K562 (cell line): ENCODE results near the gene PCDHA11. TPM values are rescaled to one million over a fixed set of nuclear protein-coding genes. Genes with fewer than 3 reads are reported as not detected.
A peak's percentile ranks its signal among the peaks of the same experiment; 100 is the strongest.

Source experiments
- ATAC-seq: fragments of 200-7000 bp; cut with Tn5 transposase; 3 replicates; pipeline ENCODE4 v1.9.1; 2020; ENCODE audit warnings: moderate library complexity
- BruUV-seq: library from RNA; stranded (reverse); fragments of 400-500 nt; replicated peaks from 2 replicates; lab custom pipeline; 2021; lab: Mats Ljungman, UMichigan
- CTCF ChIA-PET: fragments of 300-600 bp; formaldehyde crosslinking; extraction: SDS; loops from one replicate; lab custom pipeline; 2021; ENCODE audit warnings: low intra/inter-chr PET ratio; lab: Yijun Ruan, JAX
- POLR2A ChIA-PET: fragments of 300-600, 350-650 bp; sonication (Branson Sonifier 250); formaldehyde crosslinking; extraction: SDS; loops from one replicate; lab custom pipeline; 2021; ENCODE audit warnings: antibody characterized with exemption, inconsistent platforms; lab: Yijun Ruan, JAX
- DNase-seq, 4 experiments: peaks; one replicate each; pipeline versions ENCODE4 v3.0.0 to v3.0.0-alpha.2; 2011 to 2018; ENCODE audit warnings: low spot score in 3 of 4, mixed read lengths in 3 of 4; ENCODE audit errors: extremely low read depth in 1 of 4
- FAIRE-seq: peaks from 2 replicates; lab custom pipeline; 2011; peaks lifted over from hg19 to GRCh38; lab: Jason Lieb, UNC
- H2AFZ ChIP-seq: 2 replicates; pipeline ENCODE4 v1.6.0; 2011; ENCODE audit warnings: low read depth, low read length, control low read depth, inconsistent platforms
- H3K27ac ChIP-seq: fragments of 200-600 bp; 3 replicates; pipeline ENCODE4 v1.8.0; 2011; ENCODE audit warnings: low read depth, mild to moderate bottlenecking, control low read depth, inconsistent platforms, low read length, moderate library complexity, mixed read lengths; ENCODE audit errors: extremely low read depth
- H3K27me3 ChIP-seq, 2 experiments: fragments of 300-600 bp in 1 of 2; 2 replicates in 1 of 2; 3 replicates in 1 of 2; pipeline versions ENCODE4 v1.6.0 to v1.8.0; 2011; ENCODE audit warnings: inconsistent platforms in 2 of 2, low read length in 2 of 2, mild to moderate bottlenecking in 1 of 2, mixed read lengths in 1 of 2, moderate library complexity in 1 of 2; ENCODE audit not compliant: control insufficient read depth in 2 of 2, insufficient read depth in 2 of 2
- H3K36me3 ChIP-seq: fragments of 300-600 bp; 3 replicates; pipeline ENCODE4 v1.8.0; 2011; ENCODE audit warnings: mild to moderate bottlenecking, low read length, inconsistent platforms; ENCODE audit not compliant: control insufficient read depth, insufficient read depth
- H3K4me1 ChIP-seq, 2 experiments: fragments of 200-600 bp in 1 of 2; replicated peaks in 1 of 2; 2 replicates in 1 of 2; 3 replicates in 1 of 2; pipeline versions ENCODE4 v1.5.1 to v1.8.0; 2011; ENCODE audit warnings: inconsistent platforms in 2 of 2, low read length in 2 of 2, mild to moderate bottlenecking in 1 of 2, mixed read lengths in 1 of 2, moderate library complexity in 1 of 2; ENCODE audit not compliant: control insufficient read depth in 2 of 2, insufficient read depth in 2 of 2
- H3K4me2 ChIP-seq: 2 replicates; pipeline ENCODE4 v1.6.1; 2011; ENCODE audit warnings: low read length, control low read depth, inconsistent platforms, mixed read lengths; ENCODE audit not compliant: insufficient read depth
- H3K4me3 ChIP-seq: fragments of 200-600 bp; sonication (generic), shearing (Covaris generic); 2 replicates; pipeline ENCODE4 v1.5.1; 2016; ENCODE audit warnings: control low read depth, inconsistent platforms
- H3K79me2 ChIP-seq: fragments of 200-600 bp; 3 replicates; pipeline ENCODE4 v1.8.0; 2011; ENCODE audit warnings: low read length, inconsistent platforms; ENCODE audit not compliant: control insufficient read depth, insufficient read depth
- H3K9ac ChIP-seq, 2 experiments: 2 replicates each; pipeline versions ENCODE4 v1.6.0 to v1.6.1; 2011; ENCODE audit warnings: low read depth in 2 of 2, low read length in 2 of 2, control low read depth in 1 of 2, inconsistent platforms in 1 of 2, mild to moderate bottlenecking in 1 of 2, mixed read lengths in 1 of 2; ENCODE audit not compliant: insufficient read depth in 1 of 2
- H3K9me1 ChIP-seq: one replicate; pipeline ENCODE4 v1.6.0; 2011; ENCODE audit warnings: inconsistent platforms, mild to moderate bottlenecking, low read length, moderate library complexity; ENCODE audit not compliant: control insufficient read depth, insufficient read depth
- H3K9me3 ChIP-seq: replicated peaks from 2 replicates; pipeline ENCODE4 v1.5.1; 2011; ENCODE audit warnings: low read depth, low read length, inconsistent platforms; ENCODE audit not compliant: control insufficient read depth, insufficient read depth
- H4K20me1 ChIP-seq: replicated peaks from 2 replicates; pipeline ENCODE4 v1.6.1; 2011; ENCODE audit warnings: low read length, inconsistent platforms, mixed read lengths; ENCODE audit not compliant: control insufficient read depth, insufficient read depth
- BRD9 ChIP-seq: fragments of 450-650 bp; IDR thresholded peaks from 2 replicates; pipeline ENCODE4 v1.6.1; 2018; ENCODE audit warnings: low read depth; ENCODE audit not compliant: partially characterized antibody
- COPS2 ChIP-seq: fragments of 450-650 bp; conservative IDR thresholded peaks from 2 replicates; pipeline ENCODE4 v1.6.1; 2016; ENCODE audit warnings: mild to moderate bottlenecking, moderate library complexity
- CTCF ChIP-seq, 3 experiments: IDR thresholded peaks in 2 of 3; conservative IDR thresholded peaks in 1 of 3; 2 replicates each; pipeline ENCODE4 v1.5.1; 2011 to 2012; ENCODE audit warnings: low read length in 3 of 3, mild to moderate bottlenecking in 3 of 3, control low read depth in 2 of 3, improper control_type of control experiment in 1 of 3, inconsistent platforms in 1 of 3, low read depth in 1 of 3, mixed read lengths in 1 of 3, moderate library complexity in 1 of 3; ENCODE audit not compliant: insufficient read depth in 2 of 3
- CTCFL ChIP-seq: IDR thresholded peaks from 2 replicates; pipeline ENCODE4 v1.6.1; 2011; ENCODE audit warnings: borderline replicate concordance, low read depth, mild to moderate bottlenecking, moderate library complexity, low read length; ENCODE audit not compliant: insufficient read depth, poor library complexity, severe bottlenecking
- DLX4 ChIP-seq: fragments of 250-450 bp; sonication (Bioruptor Pico); IDR thresholded peaks from 2 replicates; pipeline ENCODE4 v1.6.1; 2021; ENCODE audit warnings: mild to moderate bottlenecking
- ETV1 ChIP-seq: fragments of 450-650 bp; conservative IDR thresholded peaks from 2 replicates; pipeline ENCODE4 v1.6.1; 2016; ENCODE audit warnings: missing genetic modification characterization, control low read depth, low read depth, missing compliant biosample characterization
- GTF2A2 ChIP-seq: IDR thresholded peaks from 2 replicates; pipeline ENCODE4 v1.6.1; 2016; ENCODE audit warnings: mild to moderate bottlenecking, missing genetic modification characterization, missing compliant biosample characterization
- ILK ChIP-seq: fragments of 450-650 bp; IDR thresholded peaks from 2 replicates; pipeline ENCODE4 v1.6.1; 2016; ENCODE audit warnings: missing genetic modification characterization, low read depth, mild to moderate bottlenecking, missing compliant biosample characterization, moderate library complexity, borderline replicate concordance
- IRF2 ChIP-seq: sonication (generic); formaldehyde crosslinking; IDR thresholded peaks from 2 replicates; pipeline ENCODE4 v1.8.1; 2022; ENCODE audit warnings: mild to moderate bottlenecking, missing genetic modification reagents
- L3MBTL2 ChIP-seq: fragments of 450-650 bp; IDR thresholded peaks from 2 replicates; pipeline ENCODE4 v1.6.1; 2016; ENCODE audit warnings: mild to moderate bottlenecking, moderate library complexity
- NFRKB ChIP-seq: fragments of 450-650 bp; IDR thresholded peaks from 2 replicates; pipeline ENCODE4 v1.6.1; 2016; ENCODE audit warnings: low read depth
- NONO ChIP-seq, 2 experiments: fragments of 200-400 bp in 1 of 2; fragments of 450-650 bp in 1 of 2; formaldehyde crosslinking in 1 of 2; IDR thresholded peaks; 2 replicates each; pipeline ENCODE4 v1.6.1; 2017; ENCODE audit warnings: low read depth in 2 of 2, mild to moderate bottlenecking in 2 of 2, moderate library complexity in 2 of 2, low read length in 1 of 2
- NR4A1 ChIP-seq, 2 experiments: fragments of 250-450 bp in 1 of 2; fragments of 450-650 bp in 1 of 2; sonication (Bioruptor Pico) in 1 of 2; IDR thresholded peaks; 2 replicates each; pipeline versions ENCODE4 v1.4.0 to v1.6.1; 2016 to 2020; ENCODE audit warnings: mild to moderate bottlenecking in 2 of 2, missing compliant biosample characterization in 1 of 2, missing genetic modification characterization in 1 of 2, moderate library complexity in 1 of 2
- TRIM25 ChIP-seq: fragments of 450-650 bp; IDR thresholded peaks from 2 replicates; pipeline ENCODE4 v1.7.0; 2016; ENCODE audit warnings: borderline replicate concordance
- ZNF224 ChIP-seq: sonication (generic); formaldehyde crosslinking; IDR thresholded peaks from 2 replicates; pipeline ENCODE4 v1.8.0; 2022; ENCODE audit warnings: mild to moderate bottlenecking, missing genetic modification reagents
- ZNF347 ChIP-seq: fragments of 450-650 bp; formaldehyde crosslinking; IDR thresholded peaks from 2 replicates; pipeline ENCODE4 v1.4.0; 2020; ENCODE audit warnings: low read depth, mild to moderate bottlenecking, moderate library complexity
- ZNF695 ChIP-seq: fragments of 450-650 bp; formaldehyde crosslinking; IDR thresholded peaks from 2 replicates; pipeline ENCODE4 v1.4.0; 2020; ENCODE audit warnings: mild to moderate bottlenecking, moderate library complexity
- WGBS: fragments of 100-300 bp; shearing (Covaris generic); methylation state at CpG from one replicate; pipeline ENCODE4 v1.1.6; 2016; ENCODE audit warnings: low coverage, mixed read lengths; ENCODE audit not compliant: insufficient coverage; ENCODE audit errors: missing lambda C conversion rate; 5-methylcytosine and 5-hydroxymethylcytosine counted together
- in situ Hi-C: fragments of 300-500 bp; cut with MboI; formaldehyde crosslinking; loops from 4 replicates; pipeline ENCODE4 v1.15.0; 2018; ENCODE audit warnings: inconsistent platforms, mixed read lengths
- intact Hi-C: fragments of 100-400 bp; cut with micrococcal nuclease; formaldehyde crosslinking; loops from 2 replicates; pipeline ENCODE4 v1.14.2; 2022
- polyA plus RNA-seq, 8 experiments: library from polyadenylated mRNA; depleted of rRNA in 4 of 8; stranded (reverse) in 5 of 8; unstranded in 3 of 8; fragments of >200 nt; fragmentation: Nextera tagmentation in 2 of 8; fragmentation: Illumina TruSeq in 1 of 8; extraction: Ambion mirVana in 2 of 8; extraction: Trizol in 1 of 8; gene quantifications; 2 replicates each; pipeline versions ENCODE4 v1.2.1 to v1.2.3, GENCODE V29; 2011 to 2014; ENCODE audit warnings: inconsistent platforms in 1 of 8, missing spikeins in 1 of 8
- total RNA-seq, 7 experiments: library from RNA; depleted of rRNA in 6 of 7; stranded (reverse); fragments of >200 nt in 6 of 7; fragmentation: Illumina TruSeq in 2 of 7; extraction: Trizol in 2 of 7; gene quantifications; 2 replicates each; pipeline versions ENCODE4 v1.2.1 to v1.2.3, GENCODE V29; 2011 to 2021; ENCODE audit warnings: low replicate concordance in 1 of 7

PCDHA11 gene
- total and polyA plus RNA-seq, 9 of the 15 experiments (the other 6 are each of a cell fraction or from before 2014, with no cell fraction given), result not detected

GRCh38 chr5:140882591-140882899, 13.8 kb downstream of the PCDHA11 start:
- Histone ChIP-seq H3K9ac (no peak overlapping the region), H3K9me3 (0 out of 2 replicates have a peak, but pooled peaks cover 2% of the 10 kb centered on the region), H3K79me2 (no peaks in the 10 kb centered on the region), H3K36me3 (no peaks in the 10 kb centered on the region), H3K4me3 (no peak overlapping the region), H3K9me1 (no peaks in the 10 kb centered on the region), H3K4me1 (no peaks in the 10 kb centered on the region; a peak in 1 of 5 replicates), H3K27ac (no peak overlapping the region), H2AFZ (no peak overlapping the region), H4K20me1 (no peaks in the 10 kb centered on the region), H3K27me3 (no peaks in the 10 kb centered on the region), H3K4me2 (no peak overlapping the region)
- ChIA-PET CTCF (no interaction called here), POLR2A (no interaction called here)
- 8% methylated on average over 12 of the region's 12 CpGs for whole genome bisulfite sequencing
- BruUV-seq, result no TSS peak
- ATAC-seq (no peak), FAIRE-seq (no peak), DNase-seq (no peak)
- intact Hi-C loops (no loop called here), in situ Hi-C loops (no loop called here)
- no peak for TF ChIP-seq GTF2A2 (tag)
- TF ChIP-seq DLX4 (CRISPR knock-in tag), result no peak
- no peak for TF ChIP-seq ZNF695 (CRISPR knock-in tag)
- TF ChIP-seq NFRKB, result no peak
- TF ChIP-seq COPS2, result no peak
- TF ChIP-seq CTCFL, result no peak
- 0 out of 2 replicates have a peak, but pooled peaks have one; percentile 26 for TF ChIP-seq ETV1 (tag)
- no peak for TF ChIP-seq NONO (IDR thresholded peaks at IDR 0.05; ENCODE audit: low read depth in 2 of 2, low read length in 1 of 2)
- no peak for TF ChIP-seq ZNF224 (CRISPR knock-in tag)
- TF ChIP-seq CTCF (IDR thresholded peaks at IDR 0.05 in 2 of 3, conservative IDR thresholded peaks at IDR 0.05 in 1 of 3; ENCODE audit: insufficient read depth in 2 of 3, low read depth in 1 of 3, low read length in 3 of 3), result peak in 1 of 3 experiments; percentile 15; a peak in 1 of 6 replicates
- TF ChIP-seq ZNF347 (CRISPR knock-in tag), result no peak
- no peak for TF ChIP-seq NR4A1 (CRISPR knock-in tag; IDR thresholded peaks at IDR 0.05)
- TF ChIP-seq NR4A1 (tag; IDR thresholded peaks at IDR 0.05), result no peak
- TF ChIP-seq BRD9, result no peak
- TF ChIP-seq TRIM25, result no peak
- no peak for TF ChIP-seq IRF2
- TF ChIP-seq ILK (tag), result no peak
- no peak for TF ChIP-seq L3MBTL2
